K562 (cell line): ENCODE results near the gene SATB1. TPM values are rescaled to one million over a fixed set of nuclear protein-coding genes. Genes with fewer than 3 reads are reported as not detected.

Experiments
- ATAC-seq: fragments of 200-7000 bp; cut with Tn5 transposase; 3 replicates; pipeline ENCODE4 v1.9.1; 2020; ENCODE audit warnings: moderate library complexity
- BruUV-seq: library from RNA; stranded (reverse); fragments of 400-500 nt; replicated peaks from 2 replicates; lab custom pipeline; 2021; lab: Mats Ljungman, UMichigan
- CTCF ChIA-PET: fragments of 300-600 bp; formaldehyde crosslinking; extraction: SDS; loops from one replicate; lab custom pipeline; 2021; ENCODE audit warnings: low intra/inter-chr PET ratio; lab: Yijun Ruan, JAX
- POLR2A ChIA-PET: fragments of 300-600, 350-650 bp; sonication (Branson Sonifier 250); formaldehyde crosslinking; extraction: SDS; loops from one replicate; lab custom pipeline; 2021; ENCODE audit warnings: antibody characterized with exemption, inconsistent platforms; lab: Yijun Ruan, JAX
- DNase-seq, 4 experiments: peaks; one replicate each; pipeline versions ENCODE4 v3.0.0 to v3.0.0-alpha.2; 2011 to 2018; ENCODE audit warnings: low spot score in 3 of 4, mixed read lengths in 3 of 4; ENCODE audit errors: extremely low read depth in 1 of 4
- FAIRE-seq: peaks from 2 replicates; lab custom pipeline; 2011; peaks lifted over from hg19 to GRCh38; lab: Jason Lieb, UNC
- H2AFZ ChIP-seq: 2 replicates; pipeline ENCODE4 v1.6.0; 2011; ENCODE audit warnings: low read depth, low read length, control low read depth, inconsistent platforms
- H3K27ac ChIP-seq: fragments of 200-600 bp; 3 replicates; pipeline ENCODE4 v1.8.0; 2011; ENCODE audit warnings: low read depth, mild to moderate bottlenecking, control low read depth, inconsistent platforms, low read length, moderate library complexity, mixed read lengths; ENCODE audit errors: extremely low read depth
- H3K27me3 ChIP-seq, 2 experiments: fragments of 300-600 bp in 1 of 2; 2 replicates in 1 of 2; 3 replicates in 1 of 2; pipeline versions ENCODE4 v1.6.0 to v1.8.0; 2011; ENCODE audit warnings: inconsistent platforms in 2 of 2, low read length in 2 of 2, mild to moderate bottlenecking in 1 of 2, mixed read lengths in 1 of 2, moderate library complexity in 1 of 2; ENCODE audit not compliant: control insufficient read depth in 2 of 2, insufficient read depth in 2 of 2
- H3K36me3 ChIP-seq: fragments of 300-600 bp; 3 replicates; pipeline ENCODE4 v1.8.0; 2011; ENCODE audit warnings: mild to moderate bottlenecking, low read length, inconsistent platforms; ENCODE audit not compliant: control insufficient read depth, insufficient read depth
- H3K4me1 ChIP-seq, 2 experiments: fragments of 200-600 bp in 1 of 2; replicated peaks in 1 of 2; 2 replicates in 1 of 2; 3 replicates in 1 of 2; pipeline versions ENCODE4 v1.5.1 to v1.8.0; 2011; ENCODE audit warnings: inconsistent platforms in 2 of 2, low read length in 2 of 2, mild to moderate bottlenecking in 1 of 2, mixed read lengths in 1 of 2, moderate library complexity in 1 of 2; ENCODE audit not compliant: control insufficient read depth in 2 of 2, insufficient read depth in 2 of 2
- H3K4me2 ChIP-seq: 2 replicates; pipeline ENCODE4 v1.6.1; 2011; ENCODE audit warnings: low read length, control low read depth, inconsistent platforms, mixed read lengths; ENCODE audit not compliant: insufficient read depth
- H3K4me3 ChIP-seq: fragments of 200-600 bp; sonication (generic), shearing (Covaris generic); 2 replicates; pipeline ENCODE4 v1.5.1; 2016; ENCODE audit warnings: control low read depth, inconsistent platforms
- H3K79me2 ChIP-seq: fragments of 200-600 bp; 3 replicates; pipeline ENCODE4 v1.8.0; 2011; ENCODE audit warnings: low read length, inconsistent platforms; ENCODE audit not compliant: control insufficient read depth, insufficient read depth
- H3K9ac ChIP-seq, 2 experiments: 2 replicates each; pipeline versions ENCODE4 v1.6.0 to v1.6.1; 2011; ENCODE audit warnings: low read depth in 2 of 2, low read length in 2 of 2, control low read depth in 1 of 2, inconsistent platforms in 1 of 2, mild to moderate bottlenecking in 1 of 2, mixed read lengths in 1 of 2; ENCODE audit not compliant: insufficient read depth in 1 of 2
- H3K9me1 ChIP-seq: one replicate; pipeline ENCODE4 v1.6.0; 2011; ENCODE audit warnings: inconsistent platforms, mild to moderate bottlenecking, low read length, moderate library complexity; ENCODE audit not compliant: control insufficient read depth, insufficient read depth
- H3K9me3 ChIP-seq: replicated peaks from 2 replicates; pipeline ENCODE4 v1.5.1; 2011; ENCODE audit warnings: low read depth, low read length, inconsistent platforms; ENCODE audit not compliant: control insufficient read depth, insufficient read depth
- H4K20me1 ChIP-seq: replicated peaks from 2 replicates; pipeline ENCODE4 v1.6.1; 2011; ENCODE audit warnings: low read length, inconsistent platforms, mixed read lengths; ENCODE audit not compliant: control insufficient read depth, insufficient read depth
- HMGN3 ChIP-seq: IDR thresholded peaks from 2 replicates; pipeline ENCODE4 v1.6.1; 2011; ENCODE audit warnings: borderline replicate concordance, low read depth, mild to moderate bottlenecking, mixed read lengths, low read length; ENCODE audit not compliant: insufficient read length; ENCODE audit errors: extremely low read depth
- RBM17 ChIP-seq: fragments of 200-400 bp; formaldehyde crosslinking; IDR thresholded peaks from 2 replicates; pipeline ENCODE4 v1.6.1; 2017; ENCODE audit warnings: low read depth, mild to moderate bottlenecking, low read length, borderline replicate concordance
- WGBS: fragments of 100-300 bp; shearing (Covaris generic); methylation state at CpG from one replicate; pipeline ENCODE4 v1.1.6; 2016; ENCODE audit warnings: low coverage, mixed read lengths; ENCODE audit not compliant: insufficient coverage; ENCODE audit errors: missing lambda C conversion rate; 5-methylcytosine and 5-hydroxymethylcytosine counted together
- in situ Hi-C: fragments of 300-500 bp; cut with MboI; formaldehyde crosslinking; loops from 4 replicates; pipeline ENCODE4 v1.15.0; 2018; ENCODE audit warnings: inconsistent platforms, mixed read lengths
- intact Hi-C: fragments of 100-400 bp; cut with micrococcal nuclease; formaldehyde crosslinking; loops from 2 replicates; pipeline ENCODE4 v1.14.2; 2022
- polyA plus RNA-seq, 8 experiments: library from polyadenylated mRNA; depleted of rRNA in 4 of 8; stranded (reverse) in 5 of 8; unstranded in 3 of 8; fragments of >200 nt; fragmentation: Nextera tagmentation in 2 of 8; fragmentation: Illumina TruSeq in 1 of 8; extraction: Ambion mirVana in 2 of 8; extraction: Trizol in 1 of 8; gene quantifications; 2 replicates each; pipeline versions ENCODE4 v1.2.1 to v1.2.3, GENCODE V29; 2011 to 2014; ENCODE audit warnings: inconsistent platforms in 1 of 8, missing spikeins in 1 of 8
- total RNA-seq, 7 experiments: library from RNA; depleted of rRNA in 6 of 7; stranded (reverse); fragments of >200 nt in 6 of 7; fragmentation: Illumina TruSeq in 2 of 7; extraction: Trizol in 2 of 7; gene quantifications; 2 replicates each; pipeline versions ENCODE4 v1.2.1 to v1.2.3, GENCODE V29; 2011 to 2021; ENCODE audit warnings: low replicate concordance in 1 of 7
- TF ChIP-seq, protein P1 (sequence below): sonication (generic); IDR thresholded peaks from 2 replicates; pipeline ENCODE4 v1.6.1; 2016

The SATB1 gene
- total and polyA plus RNA-seq, 9 of the 15 experiments (the other 6 are each of a cell fraction or from before 2014, with no cell fraction given): 0.03 to 2.5 (median 0.15) TPM; not detected in 1

DNA sequence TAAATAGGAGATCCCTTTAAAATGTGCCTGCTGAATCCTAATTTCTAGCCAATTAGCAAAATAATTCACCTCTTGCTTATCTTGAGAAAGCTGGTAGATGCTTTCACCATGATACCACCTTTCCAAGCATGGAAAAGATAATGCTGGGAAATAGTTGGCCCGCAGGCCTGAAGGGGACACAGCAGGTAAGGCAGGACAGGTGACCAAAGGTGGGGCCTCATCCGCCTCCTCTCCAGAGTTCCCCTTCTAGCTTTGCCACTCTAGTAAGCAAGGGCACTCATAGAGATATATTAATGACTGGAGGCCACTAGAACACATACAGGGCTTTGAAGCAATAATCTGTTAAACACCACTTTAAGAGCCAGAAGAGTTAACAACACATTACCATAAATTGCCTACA, 45.5 kb downstream of the SATB1 start:
- TF ChIP-seq, protein P1, sequence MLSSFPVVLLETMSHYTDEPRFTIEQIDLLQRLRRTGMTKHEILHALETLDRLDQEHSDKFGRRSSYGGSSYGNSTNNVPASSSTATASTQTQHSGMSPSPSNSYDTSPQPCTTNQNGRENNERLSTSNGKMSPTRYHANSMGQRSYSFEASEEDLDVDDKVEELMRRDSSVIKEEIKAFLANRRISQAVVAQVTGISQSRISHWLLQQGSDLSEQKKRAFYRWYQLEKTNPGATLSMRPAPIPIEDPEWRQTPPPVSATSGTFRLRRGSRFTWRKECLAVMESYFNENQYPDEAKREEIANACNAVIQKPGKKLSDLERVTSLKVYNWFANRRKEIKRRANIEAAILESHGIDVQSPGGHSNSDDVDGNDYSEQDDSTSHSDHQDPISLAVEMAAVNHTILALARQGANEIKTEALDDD: no peak
- TF ChIP-seq RBM17: no peak
- Histone ChIP-seq H3K36me3 (no peaks in the 10 kb centered on the region), H3K4me1 (no peaks in the 10 kb centered on the region), H2AFZ (no peak overlapping the region), H3K9ac (no peak overlapping the region), H3K27ac (no peak overlapping the region), H3K4me2 (no peak overlapping the region), H3K4me3 (no peak overlapping the region), H3K79me2 (no peaks in the 10 kb centered on the region), H3K9me3 (no peaks in the 10 kb centered on the region), H4K20me1 (no peaks in the 10 kb centered on the region), H3K27me3 (no peaks in the 10 kb centered on the region), H3K9me1 (no peaks in the 10 kb centered on the region)
- in situ Hi-C loops: no loop called here
- FAIRE-seq (no peak), ATAC-seq (no peak), DNase-seq (no peak)
- BruUV-seq: no TSS peak
- intact Hi-C loops: no loop called here
- WGBS: 0% methylated on average over 2 of the region's 2 CpGs
- POLR2A ChIA-PET: no interaction called here
- CTCF ChIA-PET: no interaction called here

DNA sequence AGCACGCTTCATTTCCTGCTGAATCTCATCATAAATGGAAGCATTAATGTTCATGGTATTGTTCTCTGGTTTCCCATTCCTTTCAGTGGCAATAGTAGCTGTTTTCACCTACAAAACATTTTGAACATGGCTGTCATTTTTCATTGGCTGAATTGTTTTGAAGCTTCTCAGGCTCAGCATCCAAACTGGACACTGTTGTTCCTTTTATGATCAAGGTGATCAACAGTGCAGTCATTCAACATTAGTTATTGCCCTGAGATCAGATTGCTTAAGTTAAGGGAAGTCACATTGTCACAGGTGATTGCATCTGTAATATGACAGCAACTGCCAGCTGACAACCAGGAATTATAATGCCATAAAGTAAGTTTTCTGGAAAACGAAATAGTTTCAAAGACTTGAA, 46.9 kb downstream of the SATB1 start:
- DNase-seq: no peak
- H3K4me2 ChIP-seq: no peak overlapping the region
- no peak for TF ChIP-seq HMGN3
- ATAC-seq: no peak
- no peak overlapping the region for H3K9ac ChIP-seq
- no peaks in the 10 kb centered on the region for H3K9me3 ChIP-seq
- 0% methylated on average over 2 of the region's 2 CpGs for WGBS
- no peaks in the 10 kb centered on the region for H4K20me1 ChIP-seq
- BruUV-seq: no TSS peak
- H3K4me1 ChIP-seq: no peaks in the 10 kb centered on the region
- intact Hi-C loops: no loop called here
- no peak overlapping the region for H2AFZ ChIP-seq
- H3K36me3 ChIP-seq: no peaks in the 10 kb centered on the region
- no peaks in the 10 kb centered on the region for H3K27me3 ChIP-seq
- in situ Hi-C loops: no loop called here
- no peak overlapping the region for H3K4me3 ChIP-seq
- no peaks in the 10 kb centered on the region for H3K79me2 ChIP-seq
- FAIRE-seq: no peak
- H3K27ac ChIP-seq: no peak overlapping the region
- CTCF ChIA-PET: no interaction called here
- H3K9me1 ChIP-seq: no peaks in the 10 kb centered on the region
- POLR2A ChIA-PET: no interaction called here
